ENCODE measurements around the gene TAL1. TPM values are rescaled to one million over a fixed set of nuclear protein-coding genes. Genes with fewer than 3 reads are reported as not detected.

TAL1 gene
- polyA plus RNA-seq, 1 of the 3 experiments (the other 2 are of a cell fraction): not detected

- TF ChIP-seq FOXJ3 (CRISPR knock-in tag; IDR thresholded peaks at IDR 0.05) (no peak), TCF12 (IDR thresholded peaks at IDR 0.05) (no peak), SMC3 (IDR thresholded peaks at IDR 0.05; ENCODE audit: low read depth, low read length) (no peak)
Observed at GRCh38 chr1:47235806-47236205, 3.8 kb upstream of the TAL1 start (continued).

GRCh38 chr1:47235241-47235681 lies 3.2 kb upstream of the TAL1 start:
- Histone ChIP-seq H3K4me1 (ENCODE audit: control insufficient read depth in 1 of 2, insufficient read depth in 2 of 2, low read depth in 1 of 2, low read length in 1 of 2) (peaks cover 0 to 2% of the 10 kb centered on the region in 2 experiments; a peak in 1 of 4 replicates), H3K27me3 (ENCODE audit: insufficient read depth) (peaks cover 52% of the 10 kb centered on the region), H3F3A (replicated peaks; ENCODE audit: insufficient read depth) (peaks cover 3% of the 10 kb centered on the region), H3K9ac (no peak overlapping the region), H3K36me3 (replicated peaks in 1 of 2; ENCODE audit: control insufficient read depth in 1 of 2, insufficient read depth in 2 of 2, low read length in 1 of 2) (no peaks in the 10 kb centered on the region), H3K9me3 (no peaks in the 10 kb centered on the region), H3K9me2 (no peaks in the 10 kb centered on the region), H3K79me2 (ENCODE audit: insufficient read depth) (no peaks in the 10 kb centered on the region), H3K4me3 (ENCODE audit: low read depth in 2 of 2, low read length in 1 of 2) (no peak overlapping the region), H3K4me2 (no peak overlapping the region), H2AFZ (ENCODE audit: low read depth) (no peak overlapping the region), H4K20me1 (ENCODE audit: insufficient read depth) (0 out of 2 replicates have a peak, but pooled peaks cover 5% of the 10 kb centered on the region), H3K27ac (ENCODE audit: low read depth in 2 of 2, low read length in 1 of 2) (no peak overlapping the region)
- ChIA-PET CTCF (interaction anchor here (1.2 to 2.4 kb wide), 3 partner anchors 28 to 56 kb away, joined by 5 to 9 read pairs (median 8); no protein-coding TSS in a partner anchor), POLR2A (no interaction called here)
- TF ChIP-seq GABPA (IDR thresholded peaks at IDR 0.05; ENCODE audit: low read depth): no peak
- TF ChIP-seq TCF12 (IDR thresholded peaks at IDR 0.05): no peak
- no peak for TF ChIP-seq USF1 (IDR thresholded peaks at IDR 0.05; ENCODE audit: borderline replicate concordance, low read depth)
- no peak for TF ChIP-seq EZH2phosphoT487 (IDR thresholded peaks at IDR 0.05; ENCODE audit: borderline replicate concordance, low read depth)
- no peak for TF ChIP-seq TAF1 (IDR thresholded peaks at IDR 0.05; ENCODE audit: borderline replicate concordance, low read depth, low read length)
- no peak for TF ChIP-seq RXRA (IDR thresholded peaks at IDR 0.05; ENCODE audit: borderline replicate concordance, low read depth)
- TF ChIP-seq POLR2AphosphoS5 (IDR thresholded peaks at IDR 0.05; ENCODE audit: low read depth, low read length): no peak
- TF ChIP-seq IRF3 (IDR thresholded peaks at IDR 0.05; ENCODE audit: low read depth, low read length): no peak
- no peak for TF ChIP-seq MAX (IDR thresholded peaks at IDR 0.05; ENCODE audit: low read depth)
- 51% methylated on average over 7 of the region's 21 CpGs for WGBS (ENCODE audit: low lambda C conversion rate)
- DNase-seq: no peak

GRCh38 chr1:47233186-47233585 lies 1.2 kb upstream of the TAL1 start:
- peaks cover 69% of the 10 kb centered on the region for H3K27me3 ChIP-seq (ENCODE audit: insufficient read depth)

More at GRCh38 chr1:47233186-47233585, 1.2 kb upstream of the TAL1 start:
- ChIA-PET POLR2A (no interaction called here), CTCF (interaction anchor here (1.1 to 2.3 kb wide), 3 partner anchors 30 to 155 kb away, joined by 3 to 8 read pairs (median 4); no protein-coding TSS in a partner anchor)
- H3F3A ChIP-seq (replicated peaks; ENCODE audit: insufficient read depth): peaks cover 3% of the 10 kb centered on the region
- H3K9me2 ChIP-seq: no peaks in the 10 kb centered on the region
- no peak overlapping the region for H2AFZ ChIP-seq (ENCODE audit: low read depth)
- H4K20me1 ChIP-seq (ENCODE audit: insufficient read depth): 0 out of 2 replicates have a peak, but pooled peaks cover 5% of the 10 kb centered on the region
- WGBS (ENCODE audit: low lambda C conversion rate): 31% methylated on average over 6 of the region's 6 CpGs
- no peak overlapping the region for H3K27ac ChIP-seq (ENCODE audit: low read depth in 2 of 2, low read length in 1 of 2)
- H3K9me3 ChIP-seq: no peaks in the 10 kb centered on the region
- no peak overlapping the region for H3K4me2 ChIP-seq
- TF ChIP-seq IRF3 (IDR thresholded peaks at IDR 0.05; ENCODE audit: low read depth, low read length) (no peak), NFIC (IDR thresholded peaks at IDR 0.05; ENCODE audit: borderline replicate concordance) (no peak), JUND (IDR thresholded peaks at IDR 0.05) (no peak), MAX (IDR thresholded peaks at IDR 0.05; ENCODE audit: low read depth) (no peak), RCOR1 (IDR thresholded peaks at IDR 0.05; ENCODE audit: low read length) (no peak), GATA2 (CRISPR knock-in tag; IDR thresholded peaks at IDR 0.05) (no peak), NRF1 (IDR thresholded peaks at IDR 0.05; ENCODE audit: low read depth, low read length) (no peak), FOXJ3 (CRISPR knock-in tag; IDR thresholded peaks at IDR 0.05) (no peak), EP300 (IDR thresholded peaks at IDR 0.05; ENCODE audit: borderline replicate concordance in 1 of 2, low read depth in 1 of 2, low read length in 1 of 2) (no peak), TEAD4 (IDR thresholded peaks at IDR 0.05; ENCODE audit: borderline replicate concordance, insufficient read depth) (no peak), CHD2 (IDR thresholded peaks at IDR 0.05; ENCODE audit: low read length, partially characterized antibody) (no peak), POLR2AphosphoS5 (IDR thresholded peaks at IDR 0.05; ENCODE audit: low read depth, low read length) (no peak), GABPA (IDR thresholded peaks at IDR 0.05; ENCODE audit: low read depth) (no peak), SMC3 (IDR thresholded peaks at IDR 0.05; ENCODE audit: low read depth, low read length) (no peak), YY1 (IDR thresholded peaks at IDR 0.05; ENCODE audit: low read depth) (no peak)
- no peak overlapping the region for H3K4me3 ChIP-seq (ENCODE audit: low read depth in 2 of 2, low read length in 1 of 2)
- no peaks in the 10 kb centered on the region for H3K79me2 ChIP-seq (ENCODE audit: insufficient read depth)
- DNase-seq: peak; percentile 22
- no peak overlapping the region for H3K9ac ChIP-seq
- H3K4me1 ChIP-seq (ENCODE audit: control insufficient read depth in 1 of 2, insufficient read depth in 2 of 2, low read depth in 1 of 2, low read length in 1 of 2): peaks cover 0 to 2% of the 10 kb centered on the region in 2 experiments; a peak in 1 of 4 replicates
- H3K36me3 ChIP-seq (replicated peaks in 1 of 2; ENCODE audit: control insufficient read depth in 1 of 2, insufficient read depth in 2 of 2, low read length in 1 of 2): no peaks in the 10 kb centered on the region

Measured in SK-N-SH (cell line).